Measurements from ENCODE around the gene MTUS2.

DNA sequence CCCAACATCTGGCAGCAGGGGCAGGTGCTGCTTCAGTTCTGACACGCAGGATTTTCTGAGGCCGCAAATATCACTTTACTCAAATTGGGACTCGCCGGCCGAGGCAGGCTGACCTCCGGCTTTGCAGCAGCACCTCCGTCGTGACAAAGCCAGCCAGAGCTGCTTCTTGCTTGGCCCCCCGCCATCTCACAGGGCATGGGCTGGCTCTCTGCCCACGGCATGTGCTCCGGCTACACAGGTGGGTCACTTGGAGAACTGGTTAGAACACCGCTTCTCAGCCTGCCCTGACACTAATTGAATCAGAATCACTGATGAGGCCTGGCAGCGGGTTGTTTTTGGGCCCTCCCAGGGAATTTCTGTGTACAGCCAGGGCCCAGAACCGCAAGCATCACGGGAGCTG is 663.1 kb downstream of the MTUS2 start:
- TF ChIP-seq EZH2 (IDR thresholded peaks at IDR 0.05) = no peak
- TF ChIP-seq, protein P1, sequence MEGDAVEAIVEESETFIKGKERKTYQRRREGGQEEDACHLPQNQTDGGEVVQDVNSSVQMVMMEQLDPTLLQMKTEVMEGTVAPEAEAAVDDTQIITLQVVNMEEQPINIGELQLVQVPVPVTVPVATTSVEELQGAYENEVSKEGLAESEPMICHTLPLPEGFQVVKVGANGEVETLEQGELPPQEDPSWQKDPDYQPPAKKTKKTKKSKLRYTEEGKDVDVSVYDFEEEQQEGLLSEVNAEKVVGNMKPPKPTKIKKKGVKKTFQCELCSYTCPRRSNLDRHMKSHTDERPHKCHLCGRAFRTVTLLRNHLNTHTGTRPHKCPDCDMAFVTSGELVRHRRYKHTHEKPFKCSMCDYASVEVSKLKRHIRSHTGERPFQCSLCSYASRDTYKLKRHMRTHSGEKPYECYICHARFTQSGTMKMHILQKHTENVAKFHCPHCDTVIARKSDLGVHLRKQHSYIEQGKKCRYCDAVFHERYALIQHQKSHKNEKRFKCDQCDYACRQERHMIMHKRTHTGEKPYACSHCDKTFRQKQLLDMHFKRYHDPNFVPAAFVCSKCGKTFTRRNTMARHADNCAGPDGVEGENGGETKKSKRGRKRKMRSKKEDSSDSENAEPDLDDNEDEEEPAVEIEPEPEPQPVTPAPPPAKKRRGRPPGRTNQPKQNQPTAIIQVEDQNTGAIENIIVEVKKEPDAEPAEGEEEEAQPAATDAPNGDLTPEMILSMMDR (IDR thresholded peaks at IDR 0.05) = no peak
- no peak for TF ChIP-seq EZH2phosphoT487 (IDR thresholded peaks at IDR 0.05)

All from neural progenitor cell (in vitro differentiated cells).